DMS79 (cell line): ENCODE results near the gene MRPL10.
"Not testable (repeated sequence)": the region's sequence is repeated elsewhere in the genome, so short reads cannot be mapped to it uniquely, and the experiment has no call there.

ENCODE experiments used
- DNase-seq: peaks from one replicate; lab custom pipeline; 2025; lab: John Stamatoyannopoulos, UW

Gene MRPL10

DNA sequence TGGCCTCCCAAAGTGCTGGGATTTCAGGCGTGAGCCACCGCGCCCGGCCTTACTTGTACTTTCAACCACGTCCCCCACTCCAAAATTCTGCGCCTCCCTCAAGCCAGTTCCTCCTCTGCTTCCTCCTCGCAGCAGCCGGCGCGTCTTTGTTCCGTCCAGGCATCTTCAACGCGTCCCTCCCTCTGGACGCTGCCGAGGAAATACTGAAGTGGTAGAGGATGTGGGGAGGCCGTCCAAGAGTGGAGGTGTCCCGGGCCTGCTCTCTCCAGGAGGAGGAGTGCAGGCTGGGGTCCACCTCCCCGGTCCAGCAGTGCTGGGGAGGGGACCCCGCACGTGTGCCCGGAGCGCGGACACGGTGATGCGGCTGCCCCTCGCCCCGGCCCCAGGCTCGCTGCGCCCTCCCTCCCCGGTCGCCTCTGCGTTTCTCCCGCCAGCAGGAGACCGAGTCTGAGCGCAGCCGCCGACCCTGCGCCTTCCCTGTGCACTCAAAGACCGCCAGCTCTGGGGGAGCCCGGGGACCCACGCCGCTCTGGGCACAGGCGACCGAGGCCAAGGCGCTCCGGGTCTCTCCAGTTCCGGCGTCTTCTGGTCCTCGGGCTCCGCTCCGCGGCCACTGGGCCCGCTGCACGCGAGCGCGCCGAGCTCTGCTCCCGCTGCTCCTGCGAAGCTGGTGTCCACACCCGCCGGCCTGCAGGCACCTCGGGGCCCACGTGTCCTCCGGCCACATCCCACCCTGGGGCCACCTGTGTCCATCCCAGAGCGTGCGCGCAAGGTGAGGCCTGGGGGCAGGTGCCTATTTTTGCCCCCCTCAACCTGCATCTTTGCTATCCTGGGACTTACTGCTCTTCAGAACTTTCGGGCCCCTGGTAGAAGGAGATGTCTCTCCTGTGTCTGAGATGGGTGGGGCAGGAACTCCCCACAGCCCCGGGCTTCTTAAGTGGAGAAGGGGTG is 41.5 kb downstream of the MRPL10 start:
- DNase-seq, result peak; percentile 67

DNA sequence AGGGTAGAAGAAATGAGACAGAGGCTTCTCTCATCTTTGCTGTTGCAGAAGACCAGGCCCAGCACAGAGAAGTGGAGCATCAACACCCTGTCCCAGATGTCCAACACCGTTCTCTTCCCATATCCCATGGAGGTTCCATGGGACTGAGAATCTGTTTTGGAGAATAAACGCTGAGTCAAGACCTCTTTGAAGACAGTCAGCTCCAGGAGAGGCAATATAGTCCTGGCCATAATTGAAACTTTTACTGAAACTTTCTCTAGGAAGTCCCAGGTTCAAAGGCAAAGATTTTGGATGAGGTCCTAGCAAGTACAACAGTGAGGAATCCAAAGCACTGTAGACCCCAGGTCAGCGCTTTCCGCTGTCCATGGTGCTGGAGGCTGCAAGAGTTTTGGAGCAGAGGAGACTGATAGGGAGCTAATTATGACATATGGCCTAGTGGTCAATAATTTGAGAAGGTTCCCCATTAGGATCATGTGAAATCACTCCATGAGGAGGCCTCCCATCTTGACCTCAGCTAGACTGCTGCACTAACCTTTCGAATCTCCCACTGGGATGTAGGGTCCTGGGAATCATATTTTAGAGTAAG is 45.7 kb downstream of the MRPL10 start:
- no peak for DNase-seq

DNA sequence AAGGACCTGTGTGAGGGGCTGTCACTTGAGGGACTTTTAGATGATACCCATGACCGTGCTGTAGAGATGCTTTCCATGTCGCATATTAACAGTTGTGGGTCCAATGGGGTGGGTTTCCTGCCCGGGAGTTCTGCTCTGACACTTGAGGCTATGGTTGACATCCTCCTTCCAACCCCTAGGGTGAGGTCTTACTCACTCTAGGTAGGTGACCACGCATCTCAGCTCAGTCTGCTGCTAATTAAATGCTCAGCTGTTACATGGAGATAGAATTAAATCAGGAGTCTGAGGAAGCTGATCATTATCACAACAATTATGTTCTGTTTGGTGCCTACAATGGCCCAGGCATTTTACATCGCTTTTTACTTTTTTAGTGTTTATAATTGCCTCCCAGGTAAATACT is 49.9 kb downstream of the MRPL10 start:
- DNase-seq, result no peak

DNA sequence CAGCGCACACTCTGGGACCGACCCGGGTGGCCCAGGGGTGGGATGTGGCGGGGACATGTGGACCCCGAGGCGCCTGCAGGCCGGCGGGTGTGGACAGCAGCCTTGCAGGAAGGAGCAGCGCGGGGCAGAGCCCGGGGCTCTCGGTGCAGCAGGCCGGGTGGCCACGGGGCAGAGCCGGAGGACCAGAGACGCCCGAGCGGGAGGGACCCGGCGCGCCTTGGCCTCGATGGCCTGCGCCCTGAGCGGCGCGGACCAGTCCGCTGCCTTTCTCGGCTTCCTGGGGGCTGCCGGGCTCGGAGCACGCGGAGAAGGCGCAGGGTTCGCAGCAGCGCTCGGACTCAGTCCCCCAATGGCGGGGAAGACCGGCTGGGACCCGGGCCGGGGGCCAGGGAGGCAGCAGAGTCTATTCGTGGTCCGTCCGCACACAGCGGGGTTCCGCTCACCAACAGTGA is 53.1 kb downstream of the MRPL10 start:
- DNase-seq, result no peak

DNA sequence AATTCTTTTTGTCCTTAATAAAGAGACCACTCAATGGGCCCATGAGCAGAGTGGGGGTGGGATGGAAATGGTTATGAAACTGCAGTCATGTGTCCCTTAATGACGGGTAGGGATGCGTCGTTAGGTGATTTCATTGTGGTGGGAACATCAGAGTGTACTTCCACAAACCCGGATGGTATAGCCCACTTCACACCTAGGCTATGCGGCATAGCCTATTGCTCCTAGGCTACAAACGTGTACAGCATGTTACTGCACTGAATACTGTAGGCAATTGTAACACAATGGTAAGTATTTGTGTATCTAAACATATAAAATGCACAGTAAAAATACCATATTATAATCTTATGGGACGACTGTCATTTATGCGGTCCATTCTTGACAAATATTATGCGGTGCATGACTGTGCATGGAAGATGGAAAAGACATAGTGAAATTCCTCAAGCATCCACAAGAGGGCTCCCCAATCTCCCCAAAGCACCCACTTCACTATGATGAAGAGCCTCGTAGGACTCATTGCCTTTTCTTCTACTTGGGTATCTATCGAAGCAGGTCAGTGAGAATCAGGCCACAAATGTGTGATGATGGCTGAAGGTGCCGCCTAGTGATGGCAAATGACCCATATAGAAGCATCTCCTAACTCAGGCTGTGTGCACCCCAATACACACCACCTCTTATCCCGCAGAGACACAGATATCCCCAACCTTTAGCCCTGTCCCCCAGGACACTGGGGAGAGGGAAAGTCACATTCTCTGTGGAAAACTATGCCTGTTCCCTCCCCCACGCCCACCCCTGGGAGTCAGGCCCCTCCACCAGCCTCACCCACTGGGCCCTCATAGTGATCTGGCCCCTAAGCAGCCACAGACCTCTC is 54.8 kb downstream of the MRPL10 start:
- peak; percentile 14 for DNase-seq

DNA sequence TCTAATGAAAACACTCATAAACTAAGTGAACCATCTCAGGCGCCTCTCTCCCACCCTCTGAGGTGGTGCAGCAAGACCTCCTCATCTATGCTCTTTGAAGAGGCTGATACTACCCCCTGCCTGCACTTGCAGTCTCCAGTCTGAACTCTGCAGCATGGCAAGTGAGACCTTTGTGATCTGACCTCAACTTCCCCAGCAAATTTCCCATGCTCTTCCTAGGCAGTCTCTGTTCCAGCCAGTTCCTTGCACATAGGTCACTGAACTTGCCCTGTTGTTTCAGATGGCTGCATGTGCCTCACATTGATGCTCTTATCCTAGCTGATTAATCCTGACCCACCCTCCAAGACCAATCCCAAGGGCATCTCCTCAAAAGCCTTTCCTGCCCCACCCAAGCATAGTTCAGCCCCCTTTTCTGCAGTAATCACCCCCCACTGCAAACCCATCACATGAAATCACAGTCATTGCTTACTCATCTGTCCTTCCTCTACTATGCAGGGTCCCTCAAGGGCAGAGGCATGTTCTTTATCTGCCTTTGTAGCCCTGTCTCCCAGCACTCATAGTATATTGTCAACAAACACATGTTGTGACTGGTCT is 56.3 kb downstream of the MRPL10 start:
- DNase-seq, result peak; percentile 40

DNA sequence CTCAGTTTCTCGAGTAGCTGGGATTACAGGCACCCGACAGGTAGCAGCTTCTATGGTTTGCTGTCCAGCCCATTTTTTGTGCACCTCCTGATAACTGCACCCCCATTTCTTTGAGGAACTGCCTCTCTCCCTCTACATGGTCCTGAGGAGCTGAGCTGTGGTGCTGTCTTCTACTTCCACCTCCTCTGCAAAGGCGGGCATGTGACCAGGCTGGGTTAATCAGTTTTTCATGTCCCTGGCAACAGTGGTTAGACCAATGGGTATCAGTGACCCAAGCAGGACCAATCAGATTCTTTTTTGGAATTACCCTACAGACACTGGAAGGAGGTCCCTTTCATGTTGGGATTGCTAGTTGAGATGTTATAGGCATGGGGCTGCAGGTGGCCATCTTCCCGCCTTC is 57.0 kb downstream of the MRPL10 start:
- no peak for DNase-seq

DNA sequence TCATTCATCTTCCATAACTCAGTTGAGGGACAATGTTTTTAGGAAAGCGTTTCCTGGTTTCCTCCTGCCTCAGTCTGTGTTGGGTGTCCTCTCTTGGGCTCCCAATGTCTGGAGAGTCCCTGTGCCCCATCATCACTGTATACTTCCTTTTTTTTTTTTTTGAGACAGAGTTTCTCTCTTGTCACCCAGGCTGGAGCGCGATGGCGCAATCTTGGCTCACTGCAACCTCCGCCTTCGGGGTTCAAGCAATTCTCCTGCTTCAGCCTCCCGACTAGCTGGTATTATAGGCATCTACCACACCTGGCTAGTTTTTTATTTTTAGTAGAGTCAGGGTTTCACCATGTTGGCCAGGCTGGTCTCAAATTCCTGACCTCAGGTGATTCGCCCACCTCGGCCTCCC is 57.7 kb downstream of the MRPL10 start:
- DNase-seq, result not testable (repeated sequence)
